ENCODE data around the gene NDUFB7.

Gene NDUFB7

GRCh38 chr19:14561847-14562351 is 10.0 kb downstream of the NDUFB7 start:
- no peak for TF ChIP-seq EZH2 (optimal IDR thresholded peaks at IDR 0.05; ENCODE audit: low read depth, low read length)
- TF ChIP-seq EZH2phosphoT487 (IDR thresholded peaks at IDR 0.05; ENCODE audit: low read length) = no peak
- DNase-seq = no peak
- no peak overlapping the region for H3K9ac ChIP-seq (ENCODE audit: low read length)
- H3K4me2 ChIP-seq (ENCODE audit: low read depth, low read length) = no peak overlapping the region
- H3K9me2 ChIP-seq (replicated peaks; ENCODE audit: insufficient read depth, low read length) = no peaks in the 10 kb centered on the region
- no peaks in the 10 kb centered on the region for H3F3A ChIP-seq (ENCODE audit: insufficient read depth, low read length)
- H3K9me3 ChIP-seq (replicated peaks; ENCODE audit: insufficient read depth, low read length) = no peaks in the 10 kb centered on the region
- no peaks in the 10 kb centered on the region for H3K4me1 ChIP-seq (ENCODE audit: low read length)
- H3K27ac ChIP-seq (ENCODE audit: low read length) = no peak overlapping the region
- H3K4me3 ChIP-seq (ENCODE audit: low read length) = no peak overlapping the region
- no peaks in the 10 kb centered on the region for H4K20me1 ChIP-seq (ENCODE audit: insufficient read depth, low read length)
- no peak overlapping the region for H2AFZ ChIP-seq (ENCODE audit: low read length)
- peaks cover 27% of the 10 kb centered on the region for H3K79me2 ChIP-seq (ENCODE audit: low read length)
- H3K27me3 ChIP-seq (replicated peaks; ENCODE audit: insufficient read depth, low read length) = no peaks in the 10 kb centered on the region
- H3K36me3 ChIP-seq (replicated peaks; ENCODE audit: insufficient read depth, low read length) = no peaks in the 10 kb centered on the region

- no peaks in the 10 kb centered on the region for H3K4me1 ChIP-seq (ENCODE audit: low read length)
- no peak overlapping the region for H3K27ac ChIP-seq (ENCODE audit: low read length)
- H3K9me3 ChIP-seq (replicated peaks; ENCODE audit: insufficient read depth, low read length) = no peaks in the 10 kb centered on the region
- no peak overlapping the region for H3K4me2 ChIP-seq (ENCODE audit: low read depth, low read length)
- no peak for DNase-seq
- no peaks in the 10 kb centered on the region for H3F3A ChIP-seq (ENCODE audit: insufficient read depth, low read length)
- no peaks in the 10 kb centered on the region for H3K9me2 ChIP-seq (replicated peaks; ENCODE audit: insufficient read depth, low read length)
- H3K4me3 ChIP-seq (ENCODE audit: low read length) = no peak overlapping the region
- no peaks in the 10 kb centered on the region for H3K36me3 ChIP-seq (replicated peaks; ENCODE audit: insufficient read depth, low read length)
- peaks cover 30% of the 10 kb centered on the region for H3K79me2 ChIP-seq (ENCODE audit: low read length)
- no peak overlapping the region for H3K9ac ChIP-seq (ENCODE audit: low read length)
- no peaks in the 10 kb centered on the region for H4K20me1 ChIP-seq (ENCODE audit: insufficient read depth, low read length)
- H2AFZ ChIP-seq (ENCODE audit: low read length) = no peak overlapping the region
- no peaks in the 10 kb centered on the region for H3K27me3 ChIP-seq (replicated peaks; ENCODE audit: insufficient read depth, low read length)
- TF ChIP-seq CTCF (IDR thresholded peaks at IDR 0.05; ENCODE audit: low read length) (no peak), EZH2 (optimal IDR thresholded peaks at IDR 0.05; ENCODE audit: low read depth, low read length) (no peak), EZH2phosphoT487 (IDR thresholded peaks at IDR 0.05; ENCODE audit: low read length) (no peak)
These were observed 10.6 kb downstream of the NDUFB7 start for GRCh38 chr19:14561249-14561648.

DNA sequence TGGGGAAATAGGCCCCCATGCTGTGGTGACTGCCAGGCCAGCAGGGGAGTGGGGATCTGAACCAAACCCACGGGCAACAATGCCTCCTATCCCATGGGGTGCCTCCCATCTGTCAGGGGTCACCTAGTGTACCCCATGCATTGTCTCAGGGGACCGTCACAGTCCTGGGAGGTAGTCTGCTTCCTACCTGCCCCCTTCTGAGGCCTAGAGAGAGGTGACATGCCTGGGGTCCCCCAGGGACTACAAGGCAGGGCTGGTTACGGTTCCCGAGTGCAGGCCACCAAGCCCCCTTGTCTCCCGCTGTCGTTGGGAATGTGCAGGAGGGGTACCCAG is 11.1 kb downstream of the NDUFB7 start:
- no peaks in the 10 kb centered on the region for H3F3A ChIP-seq (ENCODE audit: insufficient read depth, low read length)
- H3K79me2 ChIP-seq (ENCODE audit: low read length) = peaks cover 35% of the 10 kb centered on the region
- no peaks in the 10 kb centered on the region for H3K9me2 ChIP-seq (replicated peaks; ENCODE audit: insufficient read depth, low read length)
- no peak overlapping the region for H3K9ac ChIP-seq (ENCODE audit: low read length)
- no peaks in the 10 kb centered on the region for H3K9me3 ChIP-seq (replicated peaks; ENCODE audit: insufficient read depth, low read length)
- TF ChIP-seq EZH2 (optimal IDR thresholded peaks at IDR 0.05; ENCODE audit: low read depth, low read length) = no peak
- no peak for TF ChIP-seq EZH2phosphoT487 (IDR thresholded peaks at IDR 0.05; ENCODE audit: low read length)
- no peak for TF ChIP-seq CTCF (IDR thresholded peaks at IDR 0.05; ENCODE audit: low read length)
- H3K4me2 ChIP-seq (ENCODE audit: low read depth, low read length) = no peak overlapping the region
- no peak overlapping the region for H3K27ac ChIP-seq (ENCODE audit: low read length)
- no peaks in the 10 kb centered on the region for H3K27me3 ChIP-seq (replicated peaks; ENCODE audit: insufficient read depth, low read length)
- H4K20me1 ChIP-seq (ENCODE audit: insufficient read depth, low read length) = 0 out of 2 replicates have a peak, but pooled peaks cover 3% of the 10 kb centered on the region
- H3K36me3 ChIP-seq (replicated peaks; ENCODE audit: insufficient read depth, low read length) = no peaks in the 10 kb centered on the region
- H2AFZ ChIP-seq (ENCODE audit: low read length) = no peak overlapping the region
- DNase-seq = no peak
- H3K4me1 ChIP-seq (ENCODE audit: low read length) = no peaks in the 10 kb centered on the region
- H3K4me3 ChIP-seq (ENCODE audit: low read length) = no peak overlapping the region

- Histone ChIP-seq H3K9me3 (replicated peaks; ENCODE audit: insufficient read depth, low read length) (no peaks in the 10 kb centered on the region), H3K4me1 (ENCODE audit: low read length) (no peaks in the 10 kb centered on the region), H3K9me2 (replicated peaks; ENCODE audit: insufficient read depth, low read length) (no peaks in the 10 kb centered on the region), H3K9ac (ENCODE audit: low read length) (no peak overlapping the region), H2AFZ (ENCODE audit: low read length) (no peak overlapping the region), H3F3A (ENCODE audit: insufficient read depth, low read length) (no peaks in the 10 kb centered on the region), H3K27me3 (replicated peaks; ENCODE audit: insufficient read depth, low read length) (no peaks in the 10 kb centered on the region), H3K36me3 (replicated peaks; ENCODE audit: insufficient read depth, low read length) (no peaks in the 10 kb centered on the region), H3K4me2 (ENCODE audit: low read depth, low read length) (no peak overlapping the region), H3K4me3 (ENCODE audit: low read length) (no peak overlapping the region), H3K27ac (ENCODE audit: low read length) (no peak overlapping the region), H3K79me2 (ENCODE audit: low read length) (peaks cover 38% of the 10 kb centered on the region), H4K20me1 (ENCODE audit: insufficient read depth, low read length) (0 out of 2 replicates have a peak, but pooled peaks cover 3% of the 10 kb centered on the region)
- DNase-seq = no peak
- TF ChIP-seq EZH2phosphoT487 (IDR thresholded peaks at IDR 0.05; ENCODE audit: low read length) (no peak), EZH2 (optimal IDR thresholded peaks at IDR 0.05; ENCODE audit: low read depth, low read length) (no peak), CTCF (IDR thresholded peaks at IDR 0.05; ENCODE audit: low read length) (no peak)
These were observed 11.7 kb downstream of the NDUFB7 start for GRCh38 chr19:14559916-14560775.

All from MM.1S (cell line).